ENCODE data around the gene CDCP2. TPM values are rescaled to one million over a fixed set of nuclear protein-coding genes. Genes with fewer than 3 reads are reported as not detected.
"Not testable (repeated sequence)": the region's sequence is repeated elsewhere in the genome, so short reads cannot be mapped to it uniquely, and the experiment has no call there.

The CDCP2 gene
- total RNA-seq, 4 donors from 2014 or later: 0.19 TPM; not detected in 3

DNA sequence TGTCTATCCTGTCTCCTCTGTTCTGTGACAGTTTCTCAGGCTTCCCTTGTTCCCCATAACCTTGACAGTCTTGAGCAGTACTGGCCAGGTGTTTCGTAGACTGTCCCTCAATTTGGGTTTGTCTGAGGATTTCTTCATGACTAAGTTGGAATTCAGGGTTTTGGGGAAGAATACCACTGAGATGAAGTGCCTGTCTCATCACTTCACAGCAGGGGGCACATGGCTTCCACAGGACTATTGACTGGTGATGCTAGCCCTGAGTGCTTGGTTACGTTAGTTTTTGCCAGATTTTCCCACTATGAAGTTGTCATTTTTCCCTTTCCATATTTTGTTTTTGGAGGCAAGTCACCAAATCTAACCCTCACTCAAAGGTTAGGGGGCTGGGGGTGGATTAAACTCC, 45.7 kb downstream of the CDCP2 start:
- TF ChIP-seq, protein P1, sequence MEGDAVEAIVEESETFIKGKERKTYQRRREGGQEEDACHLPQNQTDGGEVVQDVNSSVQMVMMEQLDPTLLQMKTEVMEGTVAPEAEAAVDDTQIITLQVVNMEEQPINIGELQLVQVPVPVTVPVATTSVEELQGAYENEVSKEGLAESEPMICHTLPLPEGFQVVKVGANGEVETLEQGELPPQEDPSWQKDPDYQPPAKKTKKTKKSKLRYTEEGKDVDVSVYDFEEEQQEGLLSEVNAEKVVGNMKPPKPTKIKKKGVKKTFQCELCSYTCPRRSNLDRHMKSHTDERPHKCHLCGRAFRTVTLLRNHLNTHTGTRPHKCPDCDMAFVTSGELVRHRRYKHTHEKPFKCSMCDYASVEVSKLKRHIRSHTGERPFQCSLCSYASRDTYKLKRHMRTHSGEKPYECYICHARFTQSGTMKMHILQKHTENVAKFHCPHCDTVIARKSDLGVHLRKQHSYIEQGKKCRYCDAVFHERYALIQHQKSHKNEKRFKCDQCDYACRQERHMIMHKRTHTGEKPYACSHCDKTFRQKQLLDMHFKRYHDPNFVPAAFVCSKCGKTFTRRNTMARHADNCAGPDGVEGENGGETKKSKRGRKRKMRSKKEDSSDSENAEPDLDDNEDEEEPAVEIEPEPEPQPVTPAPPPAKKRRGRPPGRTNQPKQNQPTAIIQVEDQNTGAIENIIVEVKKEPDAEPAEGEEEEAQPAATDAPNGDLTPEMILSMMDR (IDR thresholded peaks at IDR 0.05): no peak
- no peak for ATAC-seq (ENCODE audit: low FRiP score)
- no peak for DNase-seq (ENCODE audit: low spot score)

DNA sequence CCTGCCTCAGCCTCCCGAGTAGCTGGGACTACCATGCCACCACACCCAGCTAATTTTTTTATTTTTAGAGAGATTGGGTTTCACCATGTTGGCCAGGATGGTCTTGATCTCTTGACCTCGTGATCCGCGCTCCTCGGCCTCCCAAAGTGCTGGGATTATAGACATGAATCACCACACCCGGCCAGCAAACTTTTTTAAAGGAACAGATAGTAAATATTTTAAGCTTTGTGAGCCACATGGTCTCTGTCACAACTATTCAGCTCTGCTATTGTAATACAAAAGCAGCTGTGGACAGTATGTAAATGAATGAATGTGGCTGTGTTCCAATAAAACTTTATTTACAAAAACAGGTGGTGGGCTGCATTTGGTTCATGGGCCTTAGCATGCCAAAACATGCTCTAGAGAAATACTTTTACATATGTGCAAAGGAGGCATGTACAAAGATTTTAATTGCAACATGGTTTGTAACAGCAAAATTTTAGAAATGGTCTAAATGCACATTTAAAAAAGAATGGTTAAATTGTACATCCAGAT, 47.0 kb downstream of the CDCP2 start:
- DNase-seq (ENCODE audit: low spot score): no peak
- no peak for ATAC-seq (ENCODE audit: low FRiP score)
- TF ChIP-seq, protein P1 (IDR thresholded peaks at IDR 0.05): no peak

DNA sequence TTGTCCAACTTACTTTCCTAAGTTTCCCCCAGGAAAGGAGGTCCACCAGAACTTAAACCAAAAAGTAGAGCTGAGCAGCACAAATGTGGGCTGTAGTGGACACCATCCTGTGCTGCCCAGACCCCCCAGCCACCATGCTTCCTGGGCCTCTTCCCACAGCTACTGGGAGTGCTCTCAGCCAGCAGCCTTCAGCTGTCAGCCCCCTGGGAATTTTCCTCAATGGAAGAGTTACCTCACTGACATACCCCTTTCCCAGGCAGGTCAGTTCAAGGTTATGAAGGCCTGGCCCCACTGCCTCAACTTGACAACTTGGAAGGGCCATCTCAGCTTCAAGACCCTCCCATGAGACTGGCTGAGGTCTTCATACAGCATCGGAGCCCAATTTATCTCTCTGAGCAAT, 47.7 kb downstream of the CDCP2 start:
- DNase-seq (ENCODE audit: low spot score): no peak
- TF ChIP-seq, protein P1 (IDR thresholded peaks at IDR 0.05): no peak
- no peak for ATAC-seq (ENCODE audit: low FRiP score)

DNA sequence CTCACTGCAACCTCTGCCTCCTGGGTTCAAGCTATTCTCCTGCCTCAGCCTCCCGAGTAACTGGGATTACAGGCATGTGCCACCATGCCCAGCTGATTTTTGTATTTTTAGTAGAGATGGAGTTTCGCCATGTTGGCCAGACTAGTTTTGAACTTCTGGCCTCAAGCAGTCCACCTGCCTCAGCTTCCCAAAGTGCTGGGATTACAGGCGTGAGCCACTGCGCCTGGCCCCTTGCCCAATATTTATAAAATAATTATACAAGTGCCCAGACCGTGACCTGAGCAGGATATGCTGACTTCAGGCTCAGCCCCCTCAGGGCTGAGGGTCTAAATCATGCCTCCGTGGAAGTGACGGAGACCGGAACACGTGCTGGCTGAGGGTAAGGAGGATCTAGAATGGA, 48.2 kb downstream of the CDCP2 start:
- ATAC-seq (ENCODE audit: low FRiP score): peak; percentile 23
- DNase-seq (ENCODE audit: low spot score): not testable (repeated sequence)

DNA sequence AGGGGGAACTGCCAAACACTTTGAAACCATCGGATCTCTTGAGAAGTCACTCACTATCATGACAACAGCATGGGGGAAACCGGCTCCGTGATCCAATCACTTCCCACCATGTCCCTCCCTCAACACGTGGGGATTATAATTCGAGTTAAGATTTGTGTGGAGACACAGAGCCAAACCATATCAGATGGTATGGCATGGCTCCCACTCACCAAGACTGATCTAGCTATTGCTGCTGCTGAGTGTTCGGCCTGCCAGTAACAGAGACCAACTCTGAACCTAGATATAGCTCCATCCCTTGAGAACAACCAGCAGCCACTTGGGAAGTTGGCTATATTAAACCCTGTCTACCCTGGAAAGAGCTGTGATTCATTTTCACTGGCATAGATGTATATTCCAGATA, 49.4 kb downstream of the CDCP2 start:
- ATAC-seq (ENCODE audit: low FRiP score): no peak
- DNase-seq (ENCODE audit: low spot score): no peak
- TF ChIP-seq, protein P1 (IDR thresholded peaks at IDR 0.05): no peak

DNA sequence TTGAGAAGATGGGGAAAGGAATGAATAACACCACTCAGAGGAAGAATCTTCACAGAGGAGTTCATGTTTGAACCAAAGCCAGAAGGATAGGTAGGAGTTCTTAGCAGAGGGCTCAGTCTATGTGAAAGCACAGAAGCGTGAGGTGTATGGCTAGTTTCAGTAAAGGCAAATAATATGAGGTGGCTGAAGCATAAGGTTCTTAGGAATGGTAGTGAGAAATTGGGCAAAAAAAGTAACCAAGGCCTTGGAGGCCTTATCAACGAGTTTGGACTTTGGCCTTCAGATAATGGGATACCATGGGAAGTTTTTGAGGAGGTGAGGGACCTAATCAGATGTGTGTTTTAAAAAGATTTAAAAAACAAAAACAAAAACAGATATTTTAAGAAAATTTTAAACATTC, 52.3 kb downstream of the CDCP2 start:
- no peak for DNase-seq (ENCODE audit: low spot score)
- TF ChIP-seq, protein P1 (IDR thresholded peaks at IDR 0.05): no peak
- ATAC-seq (ENCODE audit: low FRiP score): no peak

DNA sequence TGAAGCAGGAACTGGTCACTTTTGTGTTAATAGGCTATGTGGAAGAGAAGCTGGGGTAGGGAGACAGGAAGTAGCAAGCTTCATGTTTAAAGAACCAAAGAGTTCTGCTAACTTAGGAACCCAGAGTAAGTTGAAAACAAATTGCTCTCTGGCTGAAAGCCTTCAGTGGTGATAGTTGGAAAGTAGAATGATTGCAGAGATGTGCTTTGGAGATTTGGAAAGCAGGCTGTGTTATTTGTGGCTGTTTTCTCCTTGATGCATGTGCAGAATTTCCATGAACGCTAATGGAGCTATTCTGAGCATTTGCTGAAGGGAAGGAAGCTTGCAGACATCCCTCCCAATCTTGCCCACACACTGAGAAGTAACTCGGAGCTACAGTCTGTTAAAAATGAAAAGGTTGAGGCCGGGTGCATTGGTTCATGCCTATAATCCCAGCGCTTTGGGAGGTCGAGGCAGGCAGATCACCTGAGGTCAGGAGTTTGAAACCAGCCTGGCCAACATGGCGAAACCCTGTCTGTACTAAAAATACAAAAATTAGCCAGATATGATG, 53.7 kb downstream of the CDCP2 start:
- ATAC-seq (ENCODE audit: low FRiP score): no peak
- no peak for DNase-seq (ENCODE audit: low spot score)
- TF ChIP-seq, protein P1 (IDR thresholded peaks at IDR 0.05): no peak
